OCI-LY3 (cell line): ENCODE results near the gene OPCML.

Experiments
- CTCF ChIP-seq: fragments of 200-600, 300-600 bp; sonication (generic); IDR thresholded peaks from 2 replicates; pipeline ENCODE4 v1.5.1; 2014; ENCODE audit warnings: antibody characterized with exemption, low read length, low read depth
- EZH2phosphoT487 ChIP-seq: fragments of 200-600 bp; shearing (Covaris generic); IDR thresholded peaks from 2 replicates; pipeline ENCODE4 v1.6.1; 2018; ENCODE audit warnings: antibody characterized with exemption, mixed run types, low read depth

- no peak for TF ChIP-seq CTCF
- no peak for TF ChIP-seq EZH2phosphoT487
Observed at GRCh38 chr11:133516845-133517244, 15.5 kb downstream of the OPCML start.
